ENCODE measurements around the gene FXR2.

FXR2 gene

DNA sequence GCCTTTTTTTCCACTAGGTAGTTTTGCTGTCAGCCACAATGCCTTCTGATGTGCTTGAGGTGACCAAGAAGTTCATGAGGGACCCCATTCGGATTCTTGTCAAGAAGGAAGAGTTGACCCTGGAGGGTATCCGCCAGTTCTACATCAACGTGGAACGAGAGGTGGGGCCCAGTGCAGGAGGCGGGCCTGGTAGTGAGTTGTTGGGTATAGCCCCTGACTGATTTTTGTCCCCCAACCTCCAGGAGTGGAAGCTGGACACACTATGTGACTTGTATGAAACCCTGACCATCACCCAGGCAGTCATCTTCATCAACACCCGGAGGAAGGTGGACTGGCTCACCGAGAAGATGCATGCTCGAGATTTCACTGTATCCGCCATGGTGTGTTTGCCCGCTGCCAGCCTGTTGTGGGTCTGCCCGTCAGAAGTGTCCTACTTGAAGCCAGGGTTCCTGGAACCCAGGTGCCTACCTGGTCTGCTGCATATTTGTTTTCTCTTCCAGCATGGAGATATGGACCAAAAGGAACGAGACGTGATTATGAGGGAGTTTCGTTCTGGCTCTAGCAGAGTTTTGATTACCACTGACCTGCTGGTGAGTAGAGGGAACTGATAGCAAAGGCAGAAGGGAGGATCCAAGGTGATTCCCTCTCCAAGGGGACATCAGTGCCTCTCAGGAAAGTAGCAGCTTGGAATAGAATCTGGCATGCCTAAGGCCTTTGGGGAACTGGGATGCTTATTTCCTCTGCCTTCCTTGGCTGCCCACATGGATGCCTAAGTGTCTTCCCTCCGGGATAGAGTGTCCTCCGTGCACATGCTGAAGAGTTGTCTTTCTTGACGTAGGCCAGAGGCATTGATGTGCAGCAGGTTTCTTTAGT, 37.1 kb downstream of the FXR2 start (continued):
- TF ChIP-seq ZNF529 (tag by site-specific recombination; IDR thresholded peaks at IDR 0.05; ENCODE audit: insufficient replicate concordance) (no peak), ZNF561 (tag by site-specific recombination; IDR thresholded peaks at IDR 0.05; ENCODE audit: borderline replicate concordance) (no peak), ZSCAN23 (tag by site-specific recombination; IDR thresholded peaks at IDR 0.05) (no peak), ZNF707 (tag by site-specific recombination; IDR thresholded peaks at IDR 0.05) (no peak), ZNF596 (tag by site-specific recombination; IDR thresholded peaks at IDR 0.05) (0 out of 2 replicates have a peak, but pooled peaks have one; percentile 2), ZNF571 (tag by site-specific recombination; IDR thresholded peaks at IDR 0.05) (no peak), ZNF148 (tag by site-specific recombination; IDR thresholded peaks at IDR 0.05; ENCODE audit: borderline replicate concordance) (no peak), ZNF37A (tag by site-specific recombination; IDR thresholded peaks at IDR 0.05) (no peak), ZNF274 (IDR thresholded peaks at IDR 0.05; ENCODE audit: low read length) (no peak), ZNF274 (tag by site-specific recombination; IDR thresholded peaks at IDR 0.05; ENCODE audit: borderline replicate concordance) (no peak), ZNF391 (tag by site-specific recombination; IDR thresholded peaks at IDR 0.05; ENCODE audit: borderline replicate concordance, low read depth) (no peak), MZF1 (tag by site-specific recombination; IDR thresholded peaks at IDR 0.05; ENCODE audit: borderline replicate concordance) (no peak), OSR2 (tag by site-specific recombination; IDR thresholded peaks at IDR 0.05) (no peak), ZNF704 (tag by site-specific recombination; IDR thresholded peaks at IDR 0.05) (no peak), ZNF585B (tag by site-specific recombination; IDR thresholded peaks at IDR 0.05) (no peak), ZNF354C (tag by site-specific recombination; IDR thresholded peaks at IDR 0.05; ENCODE audit: borderline replicate concordance, low read depth) (no peak), KLF8 (tag by site-specific recombination; IDR thresholded peaks at IDR 0.05) (0 out of 2 replicates have a peak, but pooled peaks have one; percentile 7)
- TF ChIP-seq, protein P1, sequence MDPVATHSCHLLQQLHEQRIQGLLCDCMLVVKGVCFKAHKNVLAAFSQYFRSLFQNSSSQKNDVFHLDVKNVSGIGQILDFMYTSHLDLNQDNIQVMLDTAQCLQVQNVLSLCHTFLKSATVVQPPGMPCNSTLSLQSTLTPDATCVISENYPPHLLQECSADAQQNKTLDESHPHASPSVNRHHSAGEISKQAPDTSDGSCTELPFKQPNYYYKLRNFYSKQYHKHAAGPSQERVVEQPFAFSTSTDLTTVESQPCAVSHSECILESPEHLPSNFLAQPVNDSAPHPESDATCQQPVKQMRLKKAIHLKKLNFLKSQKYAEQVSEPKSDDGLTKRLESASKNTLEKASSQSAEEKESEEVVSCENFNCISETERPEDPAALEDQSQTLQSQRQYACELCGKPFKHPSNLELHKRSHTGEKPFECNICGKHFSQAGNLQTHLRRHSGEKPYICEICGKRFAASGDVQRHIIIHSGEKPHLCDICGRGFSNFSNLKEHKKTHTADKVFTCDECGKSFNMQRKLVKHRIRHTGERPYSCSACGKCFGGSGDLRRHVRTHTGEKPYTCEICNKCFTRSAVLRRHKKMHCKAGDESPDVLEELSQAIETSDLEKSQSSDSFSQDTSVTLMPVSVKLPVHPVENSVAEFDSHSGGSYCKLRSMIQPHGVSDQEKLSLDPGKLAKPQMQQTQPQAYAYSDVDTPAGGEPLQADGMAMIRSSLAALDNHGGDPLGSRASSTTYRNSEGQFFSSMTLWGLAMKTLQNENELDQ (tag by site-specific recombination; IDR thresholded peaks at IDR 0.05; ENCODE audit: low read depth), result no peak
- TF ChIP-seq, protein P2, sequence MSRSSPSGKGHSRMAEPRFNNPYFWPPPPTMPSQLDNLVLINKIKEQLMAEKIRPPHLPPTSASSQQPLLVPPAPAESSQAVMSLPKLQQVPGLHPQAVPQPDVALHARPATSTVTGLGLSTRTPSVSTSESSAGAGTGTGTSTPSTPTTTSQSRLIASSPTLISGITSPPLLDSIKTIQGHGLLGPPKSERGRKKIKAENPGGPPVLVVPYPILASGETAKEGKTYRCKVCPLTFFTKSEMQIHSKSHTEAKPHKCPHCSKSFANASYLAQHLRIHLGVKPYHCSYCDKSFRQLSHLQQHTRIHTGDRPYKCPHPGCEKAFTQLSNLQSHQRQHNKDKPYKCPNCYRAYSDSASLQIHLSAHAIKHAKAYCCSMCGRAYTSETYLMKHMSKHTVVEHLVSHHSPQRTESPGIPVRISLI (tag by site-specific recombination; IDR thresholded peaks at IDR 0.05), result no peak
- TF ChIP-seq, protein P3, sequence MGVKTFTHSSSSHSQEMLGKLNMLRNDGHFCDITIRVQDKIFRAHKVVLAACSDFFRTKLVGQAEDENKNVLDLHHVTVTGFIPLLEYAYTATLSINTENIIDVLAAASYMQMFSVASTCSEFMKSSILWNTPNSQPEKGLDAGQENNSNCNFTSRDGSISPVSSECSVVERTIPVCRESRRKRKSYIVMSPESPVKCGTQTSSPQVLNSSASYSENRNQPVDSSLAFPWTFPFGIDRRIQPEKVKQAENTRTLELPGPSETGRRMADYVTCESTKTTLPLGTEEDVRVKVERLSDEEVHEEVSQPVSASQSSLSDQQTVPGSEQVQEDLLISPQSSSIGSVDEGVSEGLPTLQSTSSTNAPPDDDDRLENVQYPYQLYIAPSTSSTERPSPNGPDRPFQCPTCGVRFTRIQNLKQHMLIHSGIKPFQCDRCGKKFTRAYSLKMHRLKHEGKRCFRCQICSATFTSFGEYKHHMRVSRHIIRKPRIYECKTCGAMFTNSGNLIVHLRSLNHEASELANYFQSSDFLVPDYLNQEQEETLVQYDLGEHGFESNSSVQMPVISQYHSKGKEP (tag by site-specific recombination; IDR thresholded peaks at IDR 0.05), result no peak
- TF ChIP-seq, protein P4, sequence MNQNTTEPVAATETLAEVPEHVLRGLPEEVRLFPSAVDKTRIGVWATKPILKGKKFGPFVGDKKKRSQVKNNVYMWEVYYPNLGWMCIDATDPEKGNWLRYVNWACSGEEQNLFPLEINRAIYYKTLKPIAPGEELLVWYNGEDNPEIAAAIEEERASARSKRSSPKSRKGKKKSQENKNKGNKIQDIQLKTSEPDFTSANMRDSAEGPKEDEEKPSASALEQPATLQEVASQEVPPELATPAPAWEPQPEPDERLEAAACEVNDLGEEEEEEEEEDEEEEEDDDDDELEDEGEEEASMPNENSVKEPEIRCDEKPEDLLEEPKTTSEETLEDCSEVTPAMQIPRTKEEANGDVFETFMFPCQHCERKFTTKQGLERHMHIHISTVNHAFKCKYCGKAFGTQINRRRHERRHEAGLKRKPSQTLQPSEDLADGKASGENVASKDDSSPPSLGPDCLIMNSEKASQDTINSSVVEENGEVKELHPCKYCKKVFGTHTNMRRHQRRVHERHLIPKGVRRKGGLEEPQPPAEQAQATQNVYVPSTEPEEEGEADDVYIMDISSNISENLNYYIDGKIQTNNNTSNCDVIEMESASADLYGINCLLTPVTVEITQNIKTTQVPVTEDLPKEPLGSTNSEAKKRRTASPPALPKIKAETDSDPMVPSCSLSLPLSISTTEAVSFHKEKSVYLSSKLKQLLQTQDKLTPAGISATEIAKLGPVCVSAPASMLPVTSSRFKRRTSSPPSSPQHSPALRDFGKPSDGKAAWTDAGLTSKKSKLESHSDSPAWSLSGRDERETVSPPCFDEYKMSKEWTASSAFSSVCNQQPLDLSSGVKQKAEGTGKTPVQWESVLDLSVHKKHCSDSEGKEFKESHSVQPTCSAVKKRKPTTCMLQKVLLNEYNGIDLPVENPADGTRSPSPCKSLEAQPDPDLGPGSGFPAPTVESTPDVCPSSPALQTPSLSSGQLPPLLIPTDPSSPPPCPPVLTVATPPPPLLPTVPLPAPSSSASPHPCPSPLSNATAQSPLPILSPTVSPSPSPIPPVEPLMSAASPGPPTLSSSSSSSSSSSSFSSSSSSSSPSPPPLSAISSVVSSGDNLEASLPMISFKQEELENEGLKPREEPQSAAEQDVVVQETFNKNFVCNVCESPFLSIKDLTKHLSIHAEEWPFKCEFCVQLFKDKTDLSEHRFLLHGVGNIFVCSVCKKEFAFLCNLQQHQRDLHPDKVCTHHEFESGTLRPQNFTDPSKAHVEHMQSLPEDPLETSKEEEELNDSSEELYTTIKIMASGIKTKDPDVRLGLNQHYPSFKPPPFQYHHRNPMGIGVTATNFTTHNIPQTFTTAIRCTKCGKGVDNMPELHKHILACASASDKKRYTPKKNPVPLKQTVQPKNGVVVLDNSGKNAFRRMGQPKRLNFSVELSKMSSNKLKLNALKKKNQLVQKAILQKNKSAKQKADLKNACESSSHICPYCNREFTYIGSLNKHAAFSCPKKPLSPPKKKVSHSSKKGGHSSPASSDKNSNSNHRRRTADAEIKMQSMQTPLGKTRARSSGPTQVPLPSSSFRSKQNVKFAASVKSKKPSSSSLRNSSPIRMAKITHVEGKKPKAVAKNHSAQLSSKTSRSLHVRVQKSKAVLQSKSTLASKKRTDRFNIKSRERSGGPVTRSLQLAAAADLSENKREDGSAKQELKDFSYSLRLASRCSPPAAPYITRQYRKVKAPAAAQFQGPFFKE (tag by site-specific recombination; IDR thresholded peaks at IDR 0.05; ENCODE audit: borderline replicate concordance), result no peak
